NCI-H2107 treated with DMSO at 0.1 percent for 48 hours (cell line): Measurements from ENCODE around the gene GRIN2A.

Experiments used
- DNase-seq: peaks from one replicate; lab custom pipeline; 2025; ENCODE audit not compliant: unreplicated experiment; lab: John Stamatoyannopoulos, UW

The GRIN2A gene

GRCh38 chr16:9790199-9790598, 392.0 kb downstream of the GRIN2A start:
- no peak for DNase-seq

GRCh38 chr16:9787717-9788116, 394.5 kb downstream of the GRIN2A start:
- no peak for DNase-seq

DNA sequence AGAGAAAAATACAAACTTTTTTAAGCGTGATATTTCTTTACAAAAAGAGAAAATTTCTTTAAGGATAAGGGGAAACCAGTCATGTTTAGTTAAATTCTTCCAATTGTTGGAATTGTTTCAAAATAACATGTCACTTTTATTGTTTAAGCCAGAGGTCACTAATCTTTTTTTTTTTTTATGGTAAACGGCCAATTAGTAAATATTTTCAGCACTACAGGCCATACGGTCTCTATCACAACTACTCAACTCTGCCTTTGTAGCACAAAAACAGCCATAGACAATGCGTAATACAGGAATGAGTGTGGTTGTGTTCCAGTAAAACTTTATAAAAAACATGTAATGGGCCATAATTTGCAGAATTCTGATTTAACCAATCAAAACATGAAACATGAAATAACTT, 401.4 kb downstream of the GRIN2A start:
- DNase-seq: no peak

DNA sequence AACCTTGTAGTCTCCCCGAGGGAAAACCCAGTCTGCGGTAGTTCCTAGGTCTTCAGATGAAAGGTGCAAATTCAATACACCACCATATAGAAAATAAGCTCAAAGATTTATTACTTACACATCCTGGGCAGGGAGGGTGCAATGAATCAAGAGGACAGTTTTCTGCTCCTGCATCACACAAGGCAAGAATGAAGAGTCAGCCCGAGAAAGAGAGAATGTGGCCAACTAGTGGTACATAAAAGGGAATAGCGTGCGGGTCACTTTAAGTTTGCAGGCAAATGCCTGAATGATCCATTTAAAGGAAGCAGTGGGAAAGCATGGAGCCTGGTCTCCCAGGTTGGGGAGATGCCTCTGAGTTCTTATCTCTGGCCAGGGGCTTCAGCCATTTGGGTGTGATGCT, 403.4 kb downstream of the GRIN2A start:
- no peak for DNase-seq

DNA sequence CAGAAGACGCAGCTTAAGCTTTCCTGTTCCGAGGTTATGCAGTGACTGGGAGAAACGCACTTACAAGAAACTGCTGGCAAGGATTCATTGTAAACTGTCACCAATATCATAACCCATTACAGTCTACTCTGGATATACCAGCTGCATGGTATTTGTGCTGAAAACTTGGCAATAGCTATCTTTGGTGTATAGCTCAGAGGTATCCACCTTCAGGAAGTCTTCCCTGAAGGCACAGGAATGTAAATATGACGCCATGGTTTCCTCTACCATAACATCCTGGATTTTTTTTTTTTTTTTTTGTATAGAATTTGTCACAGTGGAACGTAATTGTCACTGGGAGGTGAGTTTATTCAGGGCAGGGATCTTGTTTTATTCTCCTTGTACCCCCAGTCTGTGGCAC, 406.2 kb downstream of the GRIN2A start:
- DNase-seq: no peak

DNA sequence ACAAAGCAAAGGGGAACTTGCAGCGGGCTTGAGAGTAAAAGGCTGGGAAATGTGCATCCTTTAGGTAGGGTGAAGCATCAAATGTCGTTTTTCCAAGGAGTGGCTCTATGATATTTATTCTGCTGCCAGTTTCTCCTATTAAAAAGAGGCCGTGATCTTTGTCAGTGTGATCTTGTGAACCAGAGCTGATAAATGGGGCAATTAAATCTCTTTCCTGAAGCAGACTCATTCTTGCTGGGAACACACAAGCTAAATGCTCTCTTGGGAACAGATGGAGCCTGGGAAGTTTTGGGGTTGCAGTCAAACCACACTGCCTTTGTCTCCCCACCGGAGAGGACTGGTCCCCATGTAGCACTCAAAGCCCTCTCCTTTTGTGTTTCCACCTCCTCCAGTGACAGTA, 408.9 kb downstream of the GRIN2A start:
- no peak for DNase-seq

- DNase-seq: no peak
These were observed 409.6 kb downstream of the GRIN2A start for GRCh38 chr16:9772526-9773225.

DNA sequence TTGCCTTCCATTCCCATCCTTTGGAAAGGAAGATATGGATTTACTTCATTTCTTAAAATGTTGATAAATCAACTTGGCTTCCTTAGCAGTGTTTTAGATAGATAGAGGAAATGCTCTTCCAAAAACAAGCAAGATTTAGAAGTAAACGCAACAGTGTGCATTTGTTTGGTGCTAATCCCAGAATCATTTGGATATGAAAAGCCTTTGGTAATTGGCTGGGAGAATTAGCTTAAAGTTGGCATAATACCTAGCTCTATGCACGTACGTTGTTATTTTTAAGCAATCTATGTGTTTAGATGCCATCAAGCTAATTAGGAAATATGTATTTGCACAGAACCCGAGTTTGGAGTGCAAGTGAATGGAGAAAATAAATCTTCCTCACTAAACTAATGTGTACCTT, 415.3 kb downstream of the GRIN2A start:
- no peak for DNase-seq

- no peak for DNase-seq
These were observed 418.7 kb downstream of the GRIN2A start for GRCh38 chr16:9763505-9763904.

GRCh38 chr16:9761870-9762269, 420.4 kb downstream of the GRIN2A start:
- no peak for DNase-seq

DNA sequence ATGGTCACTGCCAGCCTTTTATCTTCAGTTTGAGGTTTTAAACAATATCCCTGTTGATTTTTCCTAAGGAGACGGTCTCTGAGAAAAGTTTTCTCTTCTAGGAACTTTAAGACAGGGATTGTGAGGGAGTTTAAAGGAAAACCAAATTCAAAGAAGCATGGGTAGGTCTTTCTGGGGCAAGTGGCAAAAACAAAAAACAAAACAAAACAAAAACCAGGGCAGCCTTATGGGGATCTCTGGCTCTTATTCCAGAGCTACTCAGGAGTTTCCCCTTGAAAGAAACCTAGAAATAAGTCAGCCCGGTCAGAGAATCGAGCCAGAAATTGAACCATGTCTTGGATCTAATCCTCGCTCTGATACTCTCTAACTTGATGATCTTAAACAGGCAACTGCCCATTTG, 424.5 kb downstream of the GRIN2A start:
- DNase-seq: no peak

DNA sequence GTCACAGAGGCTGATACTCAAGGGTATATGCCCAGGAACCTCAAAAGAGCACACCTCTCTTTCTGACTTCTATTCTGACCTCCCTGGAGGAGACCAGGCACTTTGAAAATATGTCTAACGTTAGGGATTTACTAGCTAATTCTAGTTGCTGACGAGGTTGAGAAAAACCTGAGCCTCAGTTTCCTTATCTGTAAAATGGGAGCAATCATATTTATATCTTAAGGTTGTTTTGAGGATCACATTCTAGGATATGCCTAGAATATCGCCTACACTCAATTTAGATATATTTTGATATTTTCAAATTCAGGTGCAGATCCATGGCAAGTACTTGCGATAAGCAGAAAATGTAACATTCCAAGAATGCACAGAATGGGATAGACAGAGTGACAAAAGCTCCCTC, 425.8 kb downstream of the GRIN2A start:
- DNase-seq: no peak

DNA sequence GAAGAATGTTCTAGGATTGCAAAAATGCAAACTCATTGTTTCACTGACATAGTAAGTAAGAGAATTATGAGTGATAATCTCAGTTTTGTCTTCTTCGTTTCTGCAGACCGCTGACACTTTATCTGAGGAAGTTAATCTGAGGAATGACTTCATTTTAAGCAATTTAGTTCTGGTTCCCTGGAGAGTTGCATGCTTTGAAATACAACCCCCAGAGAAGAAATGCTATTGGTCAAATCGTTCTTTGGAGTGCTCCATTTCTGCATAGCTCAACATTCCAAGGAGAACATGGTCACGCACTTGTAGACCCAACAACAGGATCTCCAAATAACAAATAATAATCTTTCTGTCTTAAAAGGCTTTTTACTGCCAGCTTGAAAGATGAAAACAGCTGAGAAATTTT, 427.1 kb downstream of the GRIN2A start:
- no peak for DNase-seq

GRCh38 chr16:9741776-9742175, 440.5 kb downstream of the GRIN2A start:
- no peak for DNase-seq

- DNase-seq: no peak
These were observed 442.9 kb downstream of the GRIN2A start for GRCh38 chr16:9739301-9739700.

DNA sequence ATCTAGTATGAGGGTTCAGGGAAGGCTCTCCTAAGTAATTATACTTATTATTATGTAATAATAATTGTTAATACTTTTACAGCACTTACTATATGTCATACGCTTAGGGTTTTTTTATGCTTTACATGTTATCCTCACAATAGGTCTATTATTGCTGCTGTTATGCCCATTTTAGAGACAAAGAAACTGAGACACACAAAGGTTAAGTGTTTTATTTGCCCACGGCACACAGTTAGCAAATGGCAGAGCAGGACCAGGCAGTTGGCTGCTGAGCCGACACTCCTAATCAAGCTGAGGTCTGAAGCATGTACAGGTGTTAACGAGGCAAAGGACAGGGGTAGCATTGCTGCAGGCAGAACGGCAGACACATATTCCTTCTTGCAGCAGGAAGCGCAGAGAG, 443.5 kb downstream of the GRIN2A start:
- DNase-seq: no peak

DNA sequence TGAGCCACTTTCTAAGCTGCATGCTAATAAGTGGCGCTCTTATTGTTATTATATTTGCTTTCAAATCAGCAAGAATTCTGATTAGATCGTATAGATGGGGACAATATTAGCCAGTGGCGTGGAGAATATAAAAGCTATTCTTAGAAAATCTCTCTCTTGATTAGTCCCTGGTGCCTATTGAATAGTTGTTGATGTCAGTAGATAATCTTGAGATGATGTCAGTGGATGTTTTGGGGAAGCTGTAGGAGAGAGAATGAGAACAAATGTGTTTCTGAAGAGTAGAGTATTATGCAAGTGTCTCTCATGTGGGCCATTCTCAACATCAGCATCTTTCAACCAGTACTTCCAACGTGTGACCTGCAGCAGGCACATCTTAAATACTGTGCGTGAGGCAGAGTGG, 445.7 kb downstream of the GRIN2A start:
- DNase-seq: no peak

DNA sequence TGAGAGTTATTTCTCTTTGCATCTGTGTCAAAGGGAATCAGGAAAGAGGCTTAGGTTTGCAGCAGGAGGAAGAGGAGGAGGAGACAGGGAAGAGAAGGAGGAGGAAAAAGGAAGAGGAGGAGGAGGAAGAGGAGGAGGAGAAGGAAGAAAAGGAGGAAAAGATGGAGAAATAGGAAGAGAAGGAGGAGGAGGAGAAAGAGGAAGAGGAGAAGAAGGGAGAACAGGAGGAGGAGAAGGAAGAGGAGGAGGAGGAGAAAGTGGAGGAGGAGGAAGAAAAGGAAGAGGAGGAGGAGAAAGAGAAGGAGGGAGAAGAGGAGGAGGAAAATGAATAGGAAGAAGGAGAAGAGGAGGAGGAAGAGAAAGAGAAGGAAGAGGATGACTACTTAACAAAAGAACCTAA, 459.1 kb downstream of the GRIN2A start:
- no peak for DNase-seq

DNA sequence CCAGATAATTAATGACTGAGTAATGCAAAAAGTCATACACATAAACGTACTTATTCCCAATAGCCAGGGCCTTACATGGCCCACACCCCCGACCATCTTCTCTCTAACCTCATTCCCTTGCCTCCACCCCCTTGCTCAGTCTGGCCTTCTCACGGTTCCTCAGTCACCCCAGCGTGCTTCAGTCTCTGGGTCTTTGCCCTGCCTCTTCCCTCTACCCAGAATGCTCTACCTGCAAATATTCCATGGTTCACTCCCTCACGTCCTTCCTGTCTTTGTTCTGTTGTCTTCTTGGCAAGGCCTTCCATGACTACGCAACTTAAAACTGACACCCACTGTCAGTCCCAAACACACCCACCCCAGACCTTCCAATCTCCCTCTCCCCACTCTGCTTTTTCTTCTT, 468.3 kb downstream of the GRIN2A start:
- DNase-seq: no peak

DNA sequence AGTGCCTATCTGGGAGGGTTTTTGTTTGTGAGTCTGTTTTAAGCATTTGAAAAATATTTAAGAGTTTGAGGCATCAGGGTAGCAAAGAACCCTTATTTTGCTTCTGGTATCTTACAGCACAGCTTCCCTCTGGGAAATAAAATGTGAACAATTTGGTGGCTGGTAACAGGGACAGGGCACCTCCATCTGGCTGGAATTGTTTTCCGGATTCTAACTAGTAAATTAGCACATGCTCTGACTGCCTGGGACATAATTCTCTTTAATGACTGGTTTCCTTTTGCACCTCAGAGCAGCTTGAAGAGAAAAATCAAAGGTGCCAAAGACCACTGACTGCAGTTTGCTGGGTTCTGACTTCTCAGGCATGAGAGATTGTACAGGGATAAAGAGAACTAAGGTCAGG, 469.1 kb downstream of the GRIN2A start:
- DNase-seq: no peak

DNA sequence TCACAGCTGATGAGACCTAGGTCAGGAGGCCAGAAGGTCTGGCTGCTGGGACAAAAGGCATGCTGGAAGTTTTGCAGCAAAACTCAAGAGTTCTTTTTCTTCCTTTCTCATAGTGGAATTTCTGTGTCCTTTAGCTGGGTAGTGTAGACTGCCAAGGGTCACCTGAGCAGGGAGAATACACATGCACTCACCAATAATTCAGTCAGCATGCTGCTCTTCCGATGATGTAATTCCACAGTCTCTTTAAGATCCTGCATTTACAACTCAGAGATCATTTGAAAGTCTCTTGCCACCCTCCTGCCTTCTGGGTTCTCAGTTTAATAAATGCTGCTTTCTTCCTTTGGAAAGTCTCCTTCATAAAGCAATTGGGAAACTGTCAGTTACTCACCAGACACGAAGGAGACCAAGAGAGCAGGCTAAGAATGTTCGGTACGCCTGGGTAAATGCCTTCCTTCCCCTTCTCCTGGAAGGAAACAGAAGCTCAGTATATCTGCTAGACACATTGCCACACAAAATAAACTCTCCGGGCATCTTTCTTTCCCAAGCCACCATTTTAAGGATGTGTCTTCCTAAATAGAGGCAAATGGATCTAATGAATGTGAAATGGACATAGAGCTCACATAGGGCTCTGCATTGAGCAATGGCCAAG, 473.1 kb downstream of the GRIN2A start:
- DNase-seq: no peak

GRCh38 chr16:9706217-9706836, 475.9 kb downstream of the GRIN2A start:
- no peak for DNase-seq

DNA sequence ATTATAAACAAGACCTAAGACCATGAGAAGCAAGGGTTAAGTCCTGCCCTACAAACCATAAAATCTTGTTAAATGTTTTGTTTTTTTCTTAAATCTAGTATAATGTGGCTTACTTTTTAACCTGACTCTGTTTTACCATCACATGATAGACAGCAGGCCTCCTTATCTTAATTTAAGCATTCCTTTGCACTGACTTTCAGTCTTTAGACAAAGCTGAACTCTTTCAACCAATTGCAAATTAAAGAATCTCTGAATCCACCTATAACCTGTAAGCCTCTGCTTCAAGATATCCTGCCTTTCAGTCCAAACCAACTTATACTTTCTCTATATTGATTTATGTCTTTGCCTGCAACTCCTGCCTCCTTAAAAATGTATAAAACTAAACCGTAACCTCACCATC, 478.5 kb downstream of the GRIN2A start:
- DNase-seq: no peak
